NCI-H82 treated with DMSO at 0.1 percent for 48 hours (cell line): ENCODE measurements around the gene NPBWR2.
"Not testable (repeated sequence)": the region's sequence is repeated elsewhere in the genome, so short reads cannot be mapped to it uniquely, and the experiment has no call there.

Source experiments
- DNase-seq: peaks from one replicate; lab custom pipeline; 2025; ENCODE audit not compliant: unreplicated experiment; lab: John Stamatoyannopoulos, UW

The NPBWR2 gene

GRCh38 chr20:64119681-64120341 lies 12.4 kb upstream of the NPBWR2 start:
- DNase-seq: no peak

GRCh38 chr20:64119301-64119680 lies 11.9 kb upstream of the NPBWR2 start:
- no peak for DNase-seq

- DNase-seq: not testable (repeated sequence)
These were observed 10.0 kb upstream of the NPBWR2 start for GRCh38 chr20:64117432-64117777.

- DNase-seq: no peak
These were observed 9.4 kb upstream of the NPBWR2 start for GRCh38 chr20:64116541-64117431.

- DNase-seq: no peak
These were observed 8.7 kb upstream of the NPBWR2 start for GRCh38 chr20:64116016-64116415.

- DNase-seq: no peak
These were observed 8.0 kb upstream of the NPBWR2 start for GRCh38 chr20:64115171-64115911.

- no peak for DNase-seq
These were observed 7.1 kb upstream of the NPBWR2 start for GRCh38 chr20:64114356-64114971.

- no peak for DNase-seq
These were observed 6.5 kb upstream of the NPBWR2 start for GRCh38 chr20:64113796-64114355.

GRCh38 chr20:64113444-64113775 lies 6.0 kb upstream of the NPBWR2 start:
- no peak for DNase-seq

- DNase-seq: no peak
These were observed 5.5 kb upstream of the NPBWR2 start for GRCh38 chr20:64112691-64113443.

- DNase-seq: no peak
These were observed 4.7 kb upstream of the NPBWR2 start for GRCh38 chr20:64111841-64112641.

- no peak for DNase-seq
These were observed 3.2 kb upstream of the NPBWR2 start for GRCh38 chr20:64110411-64111068.

GRCh38 chr20:64109831-64110391 lies 2.5 kb upstream of the NPBWR2 start:
- DNase-seq: no peak

GRCh38 chr20:64108731-64109681 lies 1.6 kb upstream of the NPBWR2 start:
- DNase-seq: no peak

- no peak for DNase-seq
These were observed 532 bp upstream of the NPBWR2 start for GRCh38 chr20:64107736-64108457.

GRCh38 chr20:64106435-64106961 lies 867 bp downstream of the NPBWR2 start:
- no peak for DNase-seq
